ENCODE data around the gene ADGRL3.
A peak's percentile ranks its signal among the peaks of the same experiment; 100 is the strongest.

Gene ADGRL3

DNA sequence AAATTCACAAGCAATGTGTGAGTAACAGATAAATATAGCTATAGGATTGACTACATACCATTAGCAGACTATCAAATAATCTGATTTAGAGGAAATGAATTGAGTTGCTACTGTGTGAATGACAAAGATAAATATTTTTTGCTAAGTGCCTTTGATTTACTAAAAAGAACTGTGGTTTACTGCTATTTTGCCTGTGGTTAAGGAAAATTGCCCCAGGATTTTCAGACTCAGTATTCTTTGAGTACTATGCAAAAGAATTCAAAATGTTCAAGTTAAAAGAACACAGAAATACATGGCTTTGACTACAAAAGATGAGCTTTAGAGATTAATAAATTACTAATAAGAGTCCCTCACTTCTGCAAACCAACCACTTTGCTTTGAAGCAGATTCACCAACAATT, 853.8 kb downstream of the ADGRL3 start:
- Histone ChIP-seq H4K20me1 (ENCODE audit: insufficient read depth, low read length) (no peaks in the 10 kb centered on the region), H3K27me3 (ENCODE audit: insufficient read depth, low read length, poor library complexity) (no peaks in the 10 kb centered on the region), H3K27ac (ENCODE audit: low read length) (no peak overlapping the region), H2AFZ (ENCODE audit: low read depth, low read length) (no peak overlapping the region), H3K36me3 (ENCODE audit: insufficient read depth, low read length) (no peaks in the 10 kb centered on the region), H3K4me1 (ENCODE audit: insufficient read depth, low read length) (peaks cover 10% of the 10 kb centered on the region; the same call in 1 of the 2 replicates), H3K79me2 (ENCODE audit: insufficient read depth, low read length) (no peaks in the 10 kb centered on the region), H3K4me3 (ENCODE audit: low read depth in 1 of 2, low read length in 2 of 2) (no peak overlapping the region), H3K4me2 (ENCODE audit: insufficient read depth, low read length) (no peak overlapping the region), H3K9ac (ENCODE audit: low read depth, low read length) (no peak overlapping the region), H3K9me3 (ENCODE audit: insufficient read depth, low read length, severe bottlenecking) (no peaks in the 10 kb centered on the region)
- no peak for DNase-seq
- no peak for TF ChIP-seq EZH2 (IDR thresholded peaks at IDR 0.05; ENCODE audit: borderline replicate concordance, low read depth, low read length, severe bottlenecking)
- TF ChIP-seq, protein P1, sequence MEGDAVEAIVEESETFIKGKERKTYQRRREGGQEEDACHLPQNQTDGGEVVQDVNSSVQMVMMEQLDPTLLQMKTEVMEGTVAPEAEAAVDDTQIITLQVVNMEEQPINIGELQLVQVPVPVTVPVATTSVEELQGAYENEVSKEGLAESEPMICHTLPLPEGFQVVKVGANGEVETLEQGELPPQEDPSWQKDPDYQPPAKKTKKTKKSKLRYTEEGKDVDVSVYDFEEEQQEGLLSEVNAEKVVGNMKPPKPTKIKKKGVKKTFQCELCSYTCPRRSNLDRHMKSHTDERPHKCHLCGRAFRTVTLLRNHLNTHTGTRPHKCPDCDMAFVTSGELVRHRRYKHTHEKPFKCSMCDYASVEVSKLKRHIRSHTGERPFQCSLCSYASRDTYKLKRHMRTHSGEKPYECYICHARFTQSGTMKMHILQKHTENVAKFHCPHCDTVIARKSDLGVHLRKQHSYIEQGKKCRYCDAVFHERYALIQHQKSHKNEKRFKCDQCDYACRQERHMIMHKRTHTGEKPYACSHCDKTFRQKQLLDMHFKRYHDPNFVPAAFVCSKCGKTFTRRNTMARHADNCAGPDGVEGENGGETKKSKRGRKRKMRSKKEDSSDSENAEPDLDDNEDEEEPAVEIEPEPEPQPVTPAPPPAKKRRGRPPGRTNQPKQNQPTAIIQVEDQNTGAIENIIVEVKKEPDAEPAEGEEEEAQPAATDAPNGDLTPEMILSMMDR (IDR thresholded peaks at IDR 0.05; ENCODE audit: borderline replicate concordance, extremely low read depth, low read length, poor library complexity, severe bottlenecking): no peak
- no peak for ATAC-seq (ENCODE audit: insufficient read depth, low read depth)

DNA sequence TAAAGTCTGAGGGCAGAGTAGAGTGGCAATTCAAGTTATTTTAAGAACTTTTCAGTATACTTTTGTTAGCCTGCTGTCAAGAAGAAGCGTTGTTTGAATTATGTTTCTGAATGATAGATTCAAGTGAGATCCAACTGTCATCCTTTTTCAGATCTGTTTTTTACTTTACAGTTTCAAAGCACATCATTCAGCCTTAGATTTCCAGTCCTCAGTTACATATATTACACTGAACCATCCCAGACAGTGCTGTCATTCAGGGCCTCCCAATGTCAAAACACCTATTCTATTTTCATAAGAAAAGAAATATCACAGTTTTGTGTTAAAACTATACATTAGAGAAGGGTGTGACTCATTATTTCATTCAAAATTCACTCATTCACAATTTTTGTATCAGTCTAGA, 856.9 kb downstream of the ADGRL3 start:
- Histone ChIP-seq H2AFZ (ENCODE audit: low read depth, low read length) (no peak overlapping the region), H3K36me3 (ENCODE audit: insufficient read depth, low read length) (no peaks in the 10 kb centered on the region)
- no peak for TF ChIP-seq EZH2 (IDR thresholded peaks at IDR 0.05; ENCODE audit: borderline replicate concordance, low read depth, low read length, severe bottlenecking)
- TF ChIP-seq, protein P1 (IDR thresholded peaks at IDR 0.05; ENCODE audit: borderline replicate concordance, extremely low read depth, low read length, poor library complexity, severe bottlenecking): no peak

DNA sequence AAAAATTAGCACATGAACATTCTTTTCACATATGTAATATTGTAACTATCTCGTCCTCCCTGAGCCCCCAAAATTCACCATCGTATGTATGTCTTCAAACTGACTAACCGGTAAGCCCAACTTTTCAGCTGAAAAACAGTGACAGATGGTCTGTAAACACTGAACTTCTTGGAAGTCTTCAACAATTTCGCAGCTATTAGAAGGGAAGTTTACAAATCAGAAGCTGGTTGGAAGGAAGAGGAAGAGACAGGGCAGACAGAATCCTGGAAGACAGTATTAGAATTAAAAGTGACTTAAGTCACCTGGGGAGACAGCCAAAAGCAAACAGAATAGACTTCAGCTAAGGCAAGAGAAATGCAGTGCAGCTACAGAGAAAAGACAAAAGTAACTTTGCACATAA, 858.4 kb downstream of the ADGRL3 start:
- peak overlapping the region; percentile 49; the same call in 1 of the 2 replicates for H2AFZ ChIP-seq (ENCODE audit: low read depth, low read length)

More for the DNA sequence above, 856.9 kb downstream of the ADGRL3 start:
- Histone ChIP-seq H3K4me2 (ENCODE audit: insufficient read depth, low read length) (no peak overlapping the region), H3K27ac (ENCODE audit: low read length) (no peak overlapping the region), H3K4me3 (ENCODE audit: low read depth in 1 of 2, low read length in 2 of 2) (no peak overlapping the region), H3K9me3 (ENCODE audit: insufficient read depth, low read length, severe bottlenecking) (no peaks in the 10 kb centered on the region), H3K27me3 (ENCODE audit: insufficient read depth, low read length, poor library complexity) (no peaks in the 10 kb centered on the region), H3K9ac (ENCODE audit: low read depth, low read length) (no peak overlapping the region), H4K20me1 (ENCODE audit: insufficient read depth, low read length) (no peaks in the 10 kb centered on the region), H3K4me1 (ENCODE audit: insufficient read depth, low read length) (peaks cover 40% of the 10 kb centered on the region; the same call in 1 of the 2 replicates), H3K79me2 (ENCODE audit: insufficient read depth, low read length) (no peaks in the 10 kb centered on the region)
- ATAC-seq (ENCODE audit: insufficient read depth, low read depth): no peak
- no peak for DNase-seq

More for the DNA sequence above, 858.4 kb downstream of the ADGRL3 start:
- no peaks in the 10 kb centered on the region for H3K9me3 ChIP-seq (ENCODE audit: insufficient read depth, low read length, severe bottlenecking)
- DNase-seq (no peak), ATAC-seq (ENCODE audit: insufficient read depth, low read depth) (no peak)
- peak overlapping the region; percentile 6; the same call in 1 of the 2 replicates for H3K27ac ChIP-seq (ENCODE audit: low read length)
- H3K27me3 ChIP-seq (ENCODE audit: insufficient read depth, low read length, poor library complexity): no peaks in the 10 kb centered on the region
- H3K36me3 ChIP-seq (ENCODE audit: insufficient read depth, low read length): no peaks in the 10 kb centered on the region
- H3K4me3 ChIP-seq (ENCODE audit: low read depth in 1 of 2, low read length in 2 of 2): no peak overlapping the region
- no peak for TF ChIP-seq EZH2 (IDR thresholded peaks at IDR 0.05; ENCODE audit: borderline replicate concordance, low read depth, low read length, severe bottlenecking)
- TF ChIP-seq, protein P1 (IDR thresholded peaks at IDR 0.05; ENCODE audit: borderline replicate concordance, extremely low read depth, low read length, poor library complexity, severe bottlenecking): no peak
- H3K79me2 ChIP-seq (ENCODE audit: insufficient read depth, low read length): no peaks in the 10 kb centered on the region
- peaks cover 40% of the 10 kb centered on the region; the same call in 1 of the 2 replicates for H3K4me1 ChIP-seq (ENCODE audit: insufficient read depth, low read length)
- no peak overlapping the region for H3K9ac ChIP-seq (ENCODE audit: low read depth, low read length)
- no peaks in the 10 kb centered on the region for H4K20me1 ChIP-seq (ENCODE audit: insufficient read depth, low read length)
- 0 out of 2 replicates have a peak overlapping the region, but pooled peaks have one; percentile 3 for H3K4me2 ChIP-seq (ENCODE audit: insufficient read depth, low read length)
